Measurements from ENCODE around the gene SYTL4. TPM values are rescaled to one million over a fixed set of nuclear protein-coding genes. Genes with fewer than 3 reads are reported as not detected.
A peak's percentile ranks its signal among the peaks of the same experiment; 100 is the strongest.

SYTL4 gene
- total and polyA plus RNA-seq, 2 of the 13 experiments (the other 11 are each of a cell fraction or from before 2014, with no cell fraction given), result 0.41 to 0.73 TPM

DNA sequence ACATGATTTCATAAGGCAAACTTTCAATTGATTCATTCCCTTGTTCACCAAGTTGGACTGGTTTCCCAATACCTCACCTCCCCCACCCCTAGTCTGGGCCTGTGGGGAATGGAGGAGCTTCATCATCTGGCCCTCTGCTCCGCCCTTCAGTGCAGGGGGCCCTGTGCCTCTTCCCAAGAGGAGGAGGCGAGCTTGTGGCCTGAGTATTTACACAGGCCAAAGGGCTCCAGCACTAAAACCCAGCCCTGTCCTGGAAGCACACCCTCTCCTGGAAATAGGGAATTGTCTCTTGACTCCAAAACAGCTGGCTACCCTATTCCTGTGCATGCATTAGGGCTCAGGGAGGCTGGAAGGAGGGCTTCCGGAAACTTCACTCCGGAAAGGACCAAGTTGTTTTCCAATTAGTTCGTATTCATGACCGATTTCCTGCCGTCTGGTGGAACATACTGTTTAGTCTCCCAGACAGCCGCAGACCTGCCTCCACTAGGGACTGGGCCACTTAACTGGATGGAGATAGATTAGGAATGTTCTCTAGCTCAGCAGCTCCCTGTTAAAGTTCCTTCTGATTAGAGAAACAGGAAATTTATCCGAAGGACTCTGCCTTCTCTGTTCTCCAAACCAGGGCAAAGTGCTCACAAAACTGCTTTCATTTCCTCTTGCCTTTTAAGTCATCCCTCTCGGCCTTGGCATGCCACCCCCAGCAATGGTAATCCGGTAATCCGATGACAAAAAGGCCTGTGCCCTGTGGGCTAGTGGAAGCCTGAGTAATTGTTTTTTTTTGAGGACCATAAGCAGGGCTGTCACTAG, 82.2 kb downstream of the SYTL4 start (continued):
- TF ChIP-seq HNF4G (IDR thresholded peaks at IDR 0.05; ENCODE audit: borderline replicate concordance, low read depth, low read length) (peak; percentile 67; the same call in 1 of the 2 replicates), HNF4G (CRISPR knock-in tag; IDR thresholded peaks at IDR 0.05; ENCODE audit: borderline replicate concordance, low read depth) (peak; percentile 35; the same call in 1 of the 2 replicates), GFI1 (CRISPR knock-in tag; IDR thresholded peaks at IDR 0.05; ENCODE audit: borderline replicate concordance) (peak; percentile 41; the same call in 1 of the 2 replicates), CEBPB (IDR thresholded peaks at IDR 0.05; ENCODE audit: borderline replicate concordance, low read depth, low read length) (peak; percentile 62; the same call in 1 of the 2 replicates), ETV5 (CRISPR knock-in tag; IDR thresholded peaks at IDR 0.05; ENCODE audit: borderline replicate concordance) (peak; percentile 22; the same call in 1 of the 2 replicates), CREB1 (IDR thresholded peaks at IDR 0.05) (no peak), CREB1 (CRISPR knock-in tag; IDR thresholded peaks at IDR 0.05) (0 out of 2 replicates have a peak, but pooled peaks have one; percentile 20), AGO2 (optimal IDR thresholded peaks at IDR 0.05; ENCODE audit: low read depth, low read length) (no peak), ZNF143 (CRISPR knock-in tag; IDR thresholded peaks at IDR 0.05) (no peak), GATAD2A (CRISPR knock-in tag; IDR thresholded peaks at IDR 0.05) (peak; percentile 70), HMG20B (CRISPR knock-in tag; conservative IDR thresholded peaks at IDR 0.05) (peak; percentile 53; the same call in 1 of the 2 replicates), NCOA2 (CRISPR knock-in tag; IDR thresholded peaks at IDR 0.05) (peak; percentile 69), FOXA3 (CRISPR knock-in tag; IDR thresholded peaks at IDR 0.05) (peak; percentile 67), SUZ12 (IDR thresholded peaks at IDR 0.05; ENCODE audit: low read depth, low read length) (no peak), BCL6 (CRISPR knock-in tag; IDR thresholded peaks at IDR 0.05) (peak; percentile 47; the same call in 1 of the 2 replicates)
- TF ChIP-seq, protein P1, sequence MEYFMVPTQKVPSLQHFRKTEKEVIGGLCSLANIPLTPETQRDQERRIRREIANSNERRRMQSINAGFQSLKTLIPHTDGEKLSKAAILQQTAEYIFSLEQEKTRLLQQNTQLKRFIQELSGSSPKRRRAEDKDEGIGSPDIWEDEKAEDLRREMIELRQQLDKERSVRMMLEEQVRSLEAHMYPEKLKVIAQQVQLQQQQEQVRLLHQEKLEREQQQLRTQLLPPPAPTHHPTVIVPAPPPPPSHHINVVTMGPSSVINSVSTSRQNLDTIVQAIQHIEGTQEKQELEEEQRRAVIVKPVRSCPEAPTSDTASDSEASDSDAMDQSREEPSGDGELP (IDR thresholded peaks at IDR 0.05; ENCODE audit: borderline replicate concordance, low read depth), result peak; percentile 72; the same call in 1 of the 2 replicates
- TF ChIP-seq, protein P2, sequence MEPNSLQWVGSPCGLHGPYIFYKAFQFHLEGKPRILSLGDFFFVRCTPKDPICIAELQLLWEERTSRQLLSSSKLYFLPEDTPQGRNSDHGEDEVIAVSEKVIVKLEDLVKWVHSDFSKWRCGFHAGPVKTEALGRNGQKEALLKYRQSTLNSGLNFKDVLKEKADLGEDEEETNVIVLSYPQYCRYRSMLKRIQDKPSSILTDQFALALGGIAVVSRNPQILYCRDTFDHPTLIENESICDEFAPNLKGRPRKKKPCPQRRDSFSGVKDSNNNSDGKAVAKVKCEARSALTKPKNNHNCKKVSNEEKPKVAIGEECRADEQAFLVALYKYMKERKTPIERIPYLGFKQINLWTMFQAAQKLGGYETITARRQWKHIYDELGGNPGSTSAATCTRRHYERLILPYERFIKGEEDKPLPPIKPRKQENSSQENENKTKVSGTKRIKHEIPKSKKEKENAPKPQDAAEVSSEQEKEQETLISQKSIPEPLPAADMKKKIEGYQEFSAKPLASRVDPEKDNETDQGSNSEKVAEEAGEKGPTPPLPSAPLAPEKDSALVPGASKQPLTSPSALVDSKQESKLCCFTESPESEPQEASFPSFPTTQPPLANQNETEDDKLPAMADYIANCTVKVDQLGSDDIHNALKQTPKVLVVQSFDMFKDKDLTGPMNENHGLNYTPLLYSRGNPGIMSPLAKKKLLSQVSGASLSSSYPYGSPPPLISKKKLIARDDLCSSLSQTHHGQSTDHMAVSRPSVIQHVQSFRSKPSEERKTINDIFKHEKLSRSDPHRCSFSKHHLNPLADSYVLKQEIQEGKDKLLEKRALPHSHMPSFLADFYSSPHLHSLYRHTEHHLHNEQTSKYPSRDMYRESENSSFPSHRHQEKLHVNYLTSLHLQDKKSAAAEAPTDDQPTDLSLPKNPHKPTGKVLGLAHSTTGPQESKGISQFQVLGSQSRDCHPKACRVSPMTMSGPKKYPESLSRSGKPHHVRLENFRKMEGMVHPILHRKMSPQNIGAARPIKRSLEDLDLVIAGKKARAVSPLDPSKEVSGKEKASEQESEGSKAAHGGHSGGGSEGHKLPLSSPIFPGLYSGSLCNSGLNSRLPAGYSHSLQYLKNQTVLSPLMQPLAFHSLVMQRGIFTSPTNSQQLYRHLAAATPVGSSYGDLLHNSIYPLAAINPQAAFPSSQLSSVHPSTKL (CRISPR knock-in tag; IDR thresholded peaks at IDR 0.05), result peak; percentile 53
- TF ChIP-seq, protein P3, sequence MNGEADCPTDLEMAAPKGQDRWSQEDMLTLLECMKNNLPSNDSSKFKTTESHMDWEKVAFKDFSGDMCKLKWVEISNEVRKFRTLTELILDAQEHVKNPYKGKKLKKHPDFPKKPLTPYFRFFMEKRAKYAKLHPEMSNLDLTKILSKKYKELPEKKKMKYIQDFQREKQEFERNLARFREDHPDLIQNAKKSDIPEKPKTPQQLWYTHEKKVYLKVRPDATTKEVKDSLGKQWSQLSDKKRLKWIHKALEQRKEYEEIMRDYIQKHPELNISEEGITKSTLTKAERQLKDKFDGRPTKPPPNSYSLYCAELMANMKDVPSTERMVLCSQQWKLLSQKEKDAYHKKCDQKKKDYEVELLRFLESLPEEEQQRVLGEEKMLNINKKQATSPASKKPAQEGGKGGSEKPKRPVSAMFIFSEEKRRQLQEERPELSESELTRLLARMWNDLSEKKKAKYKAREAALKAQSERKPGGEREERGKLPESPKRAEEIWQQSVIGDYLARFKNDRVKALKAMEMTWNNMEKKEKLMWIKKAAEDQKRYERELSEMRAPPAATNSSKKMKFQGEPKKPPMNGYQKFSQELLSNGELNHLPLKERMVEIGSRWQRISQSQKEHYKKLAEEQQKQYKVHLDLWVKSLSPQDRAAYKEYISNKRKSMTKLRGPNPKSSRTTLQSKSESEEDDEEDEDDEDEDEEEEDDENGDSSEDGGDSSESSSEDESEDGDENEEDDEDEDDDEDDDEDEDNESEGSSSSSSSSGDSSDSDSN (CRISPR knock-in tag; IDR thresholded peaks at IDR 0.05), result 0 out of 2 replicates have a peak, but pooled peaks have one; percentile 16
- TF ChIP-seq, protein P4, sequence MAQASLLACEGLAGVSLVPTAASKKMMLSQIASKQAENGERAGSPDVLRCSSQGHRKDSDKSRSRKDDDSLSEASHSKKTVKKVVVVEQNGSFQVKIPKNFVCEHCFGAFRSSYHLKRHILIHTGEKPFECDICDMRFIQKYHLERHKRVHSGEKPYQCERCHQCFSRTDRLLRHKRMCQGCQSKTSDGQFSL (CRISPR knock-in tag; IDR thresholded peaks at IDR 0.05), result peak; percentile 65; the same call in 1 of the 2 replicates
- TF ChIP-seq, protein P5, sequence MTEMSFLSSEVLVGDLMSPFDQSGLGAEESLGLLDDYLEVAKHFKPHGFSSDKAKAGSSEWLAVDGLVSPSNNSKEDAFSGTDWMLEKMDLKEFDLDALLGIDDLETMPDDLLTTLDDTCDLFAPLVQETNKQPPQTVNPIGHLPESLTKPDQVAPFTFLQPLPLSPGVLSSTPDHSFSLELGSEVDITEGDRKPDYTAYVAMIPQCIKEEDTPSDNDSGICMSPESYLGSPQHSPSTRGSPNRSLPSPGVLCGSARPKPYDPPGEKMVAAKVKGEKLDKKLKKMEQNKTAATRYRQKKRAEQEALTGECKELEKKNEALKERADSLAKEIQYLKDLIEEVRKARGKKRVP (CRISPR knock-in tag; IDR thresholded peaks at IDR 0.05), result peak in 1 of 2 experiments; percentile 48; a peak in 1 of 4 replicates

Data from HepG2 (cell line).